Measurements from ENCODE around the gene CREB3L1. TPM values are rescaled to one million over a fixed set of nuclear protein-coding genes. Genes with fewer than 3 reads are reported as not detected.

CREB3L1 gene
- total RNA-seq, 2 donors from 2014 or later, result 8.8 to 9.9 TPM

DNA sequence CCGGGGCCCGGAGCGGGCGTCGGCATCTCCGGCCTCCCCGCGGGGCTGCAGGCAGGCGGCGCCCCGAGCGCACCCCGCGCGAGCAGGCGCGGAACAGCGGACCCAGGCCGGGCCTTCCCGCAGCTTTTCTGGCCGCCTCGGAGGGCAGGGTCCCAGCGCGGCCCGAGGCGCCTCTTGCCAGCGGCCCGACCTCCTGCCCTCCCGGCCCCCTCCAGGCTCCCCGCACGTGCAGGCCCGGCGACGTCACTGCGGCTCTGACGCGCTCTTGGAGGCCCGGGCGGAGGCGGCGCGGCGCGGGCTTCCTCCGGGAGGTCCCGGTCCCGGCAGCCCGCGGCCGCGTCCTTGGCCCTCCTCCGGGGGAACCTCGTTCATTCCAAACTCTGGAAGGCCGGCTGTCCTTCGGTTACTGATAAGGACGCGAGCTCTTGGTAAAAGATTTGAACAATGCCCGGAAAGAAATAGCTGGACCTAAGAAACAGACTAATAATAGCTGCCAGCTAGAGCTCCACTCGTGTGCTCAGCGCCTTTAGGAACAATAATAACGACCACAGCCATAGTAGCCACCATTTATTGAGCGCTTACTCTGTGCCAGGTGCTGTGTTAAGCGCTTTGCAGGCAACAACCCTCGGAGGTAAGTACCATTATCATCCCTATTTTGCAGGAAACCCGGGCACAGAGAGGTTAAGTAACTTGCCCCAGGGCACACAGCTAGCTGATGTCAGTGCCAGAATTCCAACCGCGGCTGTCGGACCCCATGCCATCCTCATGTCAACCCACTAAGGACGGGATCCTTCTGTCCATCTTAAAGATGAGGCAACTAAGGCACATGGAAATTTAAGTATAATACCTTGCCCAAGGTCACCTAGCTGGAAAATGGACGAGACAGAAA lies 39.1 kb upstream of the CREB3L1 start:
- H3K27ac Mint-ChIP-seq, result no peak overlapping the region
- H3K36me3 Mint-ChIP-seq (ENCODE audit: low read depth), result no peaks in the 10 kb centered on the region
- peak; percentile 80 for DNase-seq
- H3K27me3 ChIP-seq (ENCODE audit: control insufficient read depth, insufficient read depth, low read length, poor library complexity, severe bottlenecking), result peaks cover 39% of the 10 kb centered on the region
- no peak overlapping the region for H3K27ac ChIP-seq (ENCODE audit: low read depth, low read length)
- peaks cover 51% of the 10 kb centered on the region for H3K27me3 Mint-ChIP-seq (ENCODE audit: insufficient read depth)
- no peak overlapping the region for H3K9ac ChIP-seq (ENCODE audit: extremely low read depth, low read length, poor library complexity, severe bottlenecking)
- H3K4me3 Mint-ChIP-seq, result peak overlapping the region; percentile 68
- H3K36me3 ChIP-seq (ENCODE audit: control insufficient read depth, insufficient read depth, low read length), result no peaks in the 10 kb centered on the region
- no peaks in the 10 kb centered on the region for H3K9me3 ChIP-seq (ENCODE audit: control insufficient read depth, low read length)
- WGBS, 2 experiments (ENCODE audit: insufficient coverage in 1 of 2, insufficient read length in 1 of 2), result 3% methylated on average over 39 to 70 of the region's 70 CpGs
- H3K4me1 Mint-ChIP-seq, result peaks cover 21% of the 10 kb centered on the region
- H3K4me3 ChIP-seq (ENCODE audit: low read length), result peak overlapping the region; percentile 78
- TF ChIP-seq, protein P1, sequence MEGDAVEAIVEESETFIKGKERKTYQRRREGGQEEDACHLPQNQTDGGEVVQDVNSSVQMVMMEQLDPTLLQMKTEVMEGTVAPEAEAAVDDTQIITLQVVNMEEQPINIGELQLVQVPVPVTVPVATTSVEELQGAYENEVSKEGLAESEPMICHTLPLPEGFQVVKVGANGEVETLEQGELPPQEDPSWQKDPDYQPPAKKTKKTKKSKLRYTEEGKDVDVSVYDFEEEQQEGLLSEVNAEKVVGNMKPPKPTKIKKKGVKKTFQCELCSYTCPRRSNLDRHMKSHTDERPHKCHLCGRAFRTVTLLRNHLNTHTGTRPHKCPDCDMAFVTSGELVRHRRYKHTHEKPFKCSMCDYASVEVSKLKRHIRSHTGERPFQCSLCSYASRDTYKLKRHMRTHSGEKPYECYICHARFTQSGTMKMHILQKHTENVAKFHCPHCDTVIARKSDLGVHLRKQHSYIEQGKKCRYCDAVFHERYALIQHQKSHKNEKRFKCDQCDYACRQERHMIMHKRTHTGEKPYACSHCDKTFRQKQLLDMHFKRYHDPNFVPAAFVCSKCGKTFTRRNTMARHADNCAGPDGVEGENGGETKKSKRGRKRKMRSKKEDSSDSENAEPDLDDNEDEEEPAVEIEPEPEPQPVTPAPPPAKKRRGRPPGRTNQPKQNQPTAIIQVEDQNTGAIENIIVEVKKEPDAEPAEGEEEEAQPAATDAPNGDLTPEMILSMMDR (conservative IDR thresholded peaks at IDR 0.05), result peak; percentile 16
- H3K4me1 ChIP-seq (ENCODE audit: control insufficient read depth, insufficient read depth, low read length), result peaks cover 3% of the 10 kb centered on the region
- H3K9me3 Mint-ChIP-seq, result peaks cover 3% of the 10 kb centered on the region

- Mint-ChIP-seq H3K4me1 (peaks cover 24% of the 10 kb centered on the region), H3K36me3 (ENCODE audit: low read depth) (no peaks in the 10 kb centered on the region), H3K9me3 (peaks cover 3% of the 10 kb centered on the region), H3K27me3 (ENCODE audit: insufficient read depth) (peaks cover 46% of the 10 kb centered on the region), H3K4me3 (peak overlapping the region; percentile 68), H3K27ac (no peak overlapping the region)
- H3K27ac ChIP-seq (ENCODE audit: low read depth, low read length), result peak overlapping the region; percentile 33
- peak overlapping the region; percentile 78 for H3K4me3 ChIP-seq (ENCODE audit: low read length)
- peaks cover 3% of the 10 kb centered on the region for H3K4me1 ChIP-seq (ENCODE audit: control insufficient read depth, insufficient read depth, low read length)
- no peaks in the 10 kb centered on the region for H3K36me3 ChIP-seq (ENCODE audit: control insufficient read depth, insufficient read depth, low read length)
- peaks cover 39% of the 10 kb centered on the region for H3K27me3 ChIP-seq (ENCODE audit: control insufficient read depth, insufficient read depth, low read length, poor library complexity, severe bottlenecking)
- peak; percentile 98 for DNase-seq
- H3K9me3 ChIP-seq (ENCODE audit: control insufficient read depth, low read length), result no peaks in the 10 kb centered on the region
- 10 to 13% methylated on average over 23 to 45 of the region's 46 CpGs for WGBS, 2 experiments (ENCODE audit: insufficient coverage in 1 of 2, insufficient read length in 1 of 2)
- H3K9ac ChIP-seq (ENCODE audit: extremely low read depth, low read length, poor library complexity, severe bottlenecking), result no peak overlapping the region
- TF ChIP-seq, protein P1 (conservative IDR thresholded peaks at IDR 0.05), result peak; percentile 99
These were observed 38.3 kb upstream of the CREB3L1 start for GRCh38 chr11:46238967-46239800.

DNA sequence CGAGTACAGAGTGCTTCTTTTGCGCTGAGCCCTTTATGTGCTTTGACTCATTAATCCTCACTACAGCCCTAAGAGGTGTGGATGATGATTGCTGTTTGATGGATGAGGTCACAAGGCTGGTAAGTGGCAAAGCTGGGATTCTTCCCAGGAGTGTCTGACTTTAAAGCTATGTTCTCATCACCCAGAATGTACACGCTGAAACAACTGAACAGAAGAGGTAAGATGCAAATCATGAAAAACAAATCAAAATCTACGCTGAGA lies 37.7 kb upstream of the CREB3L1 start:
- Histone ChIP-seq H3K27ac (ENCODE audit: low read depth, low read length) (no peak overlapping the region), H3K9me3 (ENCODE audit: control insufficient read depth, low read length) (no peaks in the 10 kb centered on the region), H3K9ac (ENCODE audit: extremely low read depth, low read length, poor library complexity, severe bottlenecking) (no peak overlapping the region), H3K36me3 (ENCODE audit: control insufficient read depth, insufficient read depth, low read length) (no peaks in the 10 kb centered on the region), H3K4me3 (ENCODE audit: low read length) (no peak overlapping the region), H3K4me1 (ENCODE audit: control insufficient read depth, insufficient read depth, low read length) (peaks cover 3% of the 10 kb centered on the region), H3K27me3 (ENCODE audit: control insufficient read depth, insufficient read depth, low read length, poor library complexity, severe bottlenecking) (peaks cover 36% of the 10 kb centered on the region)
- Mint-ChIP-seq H3K36me3 (ENCODE audit: low read depth) (no peaks in the 10 kb centered on the region), H3K4me1 (peaks cover 24% of the 10 kb centered on the region), H3K4me3 (no peak overlapping the region), H3K9me3 (peaks cover 3% of the 10 kb centered on the region), H3K27ac (no peak overlapping the region), H3K27me3 (ENCODE audit: insufficient read depth) (peaks cover 41% of the 10 kb centered on the region)
- TF ChIP-seq, protein P1 (conservative IDR thresholded peaks at IDR 0.05), result no peak
- WGBS, 2 experiments (ENCODE audit: insufficient coverage in 1 of 2, insufficient read length in 1 of 2), result 89 to 95% methylated on average over 2 to 4 of the region's 4 CpGs
- no peak for DNase-seq

All from endodermal cell (in vitro differentiated cells).